GM19035 (cell line): ENCODE data around the gene ETV2.
"Not testable (repeated sequence)": the region's sequence is repeated elsewhere in the genome, so short reads cannot be mapped to it uniquely, and the experiment has no call there.

Experiments
- ATAC-seq: cut with Tn5 transposase; IDR thresholded peaks from one replicate; pipeline ENCODE4 v1.9.1; 2021; ENCODE audit not compliant: unreplicated experiment

Gene ETV2

GRCh38 chr19:35641515-35642151 lies at the start of gene ETV2:
Gene ETV2, plus strand, starts transcription at chr19:35641745. Its CDS starts 716 bp downstream, at chr19:35642461.
- ATAC-seq, result no peak

DNA sequence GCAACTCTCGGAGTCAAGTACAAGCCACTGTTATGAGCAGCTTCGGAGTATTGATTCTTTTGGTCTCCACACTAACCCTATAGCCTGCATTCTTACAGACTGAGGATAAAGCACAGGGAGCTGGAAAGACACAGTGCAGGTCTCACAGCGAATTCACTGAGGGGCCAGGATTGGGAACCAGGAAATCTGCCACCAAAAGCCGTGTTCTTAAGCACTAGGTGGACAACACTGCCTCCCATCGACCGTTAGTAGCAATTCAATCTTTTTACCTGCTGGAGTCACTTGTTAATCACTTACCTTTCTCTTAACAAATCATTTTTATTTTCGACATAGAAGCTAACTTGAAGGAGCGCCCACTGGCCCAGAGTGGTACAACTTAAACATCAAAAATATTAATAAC lies 49.3 kb upstream of the ETV2 start:
- ATAC-seq, result no peak

GRCh38 chr19:35595026-35595425 lies 46.5 kb upstream of the ETV2 start:
- not testable (repeated sequence) for ATAC-seq

DNA sequence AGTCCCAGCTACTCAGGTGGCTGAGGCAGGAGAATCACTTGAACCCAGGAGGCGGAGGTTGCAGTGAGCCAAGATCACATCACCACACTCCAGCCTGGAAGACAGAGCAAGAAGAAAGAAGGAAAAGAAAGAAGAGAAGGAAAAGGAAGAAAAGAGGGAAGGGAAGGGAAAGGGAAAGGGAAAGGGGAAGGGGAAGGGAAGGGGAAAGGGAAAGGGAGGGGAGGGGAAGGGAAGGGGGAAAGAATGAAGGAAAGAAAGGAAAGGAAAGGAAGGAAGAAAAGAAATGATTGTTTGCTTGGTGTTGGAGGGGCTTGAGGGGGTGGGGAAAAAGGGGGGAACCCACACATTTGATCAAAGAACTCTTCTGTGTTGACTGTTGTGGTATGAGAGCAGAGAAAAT lies 45.6 kb upstream of the ETV2 start:
- ATAC-seq, result no peak

GRCh38 chr19:35596366-35596999 lies 45.1 kb upstream of the ETV2 start:
- no peak for ATAC-seq

- ATAC-seq, result no peak
These were observed 39.6 kb upstream of the ETV2 start for GRCh38 chr19:35601971-35602370.

- ATAC-seq, result not testable (repeated sequence)
These were observed 37.1 kb upstream of the ETV2 start for GRCh38 chr19:35604436-35604835.

DNA sequence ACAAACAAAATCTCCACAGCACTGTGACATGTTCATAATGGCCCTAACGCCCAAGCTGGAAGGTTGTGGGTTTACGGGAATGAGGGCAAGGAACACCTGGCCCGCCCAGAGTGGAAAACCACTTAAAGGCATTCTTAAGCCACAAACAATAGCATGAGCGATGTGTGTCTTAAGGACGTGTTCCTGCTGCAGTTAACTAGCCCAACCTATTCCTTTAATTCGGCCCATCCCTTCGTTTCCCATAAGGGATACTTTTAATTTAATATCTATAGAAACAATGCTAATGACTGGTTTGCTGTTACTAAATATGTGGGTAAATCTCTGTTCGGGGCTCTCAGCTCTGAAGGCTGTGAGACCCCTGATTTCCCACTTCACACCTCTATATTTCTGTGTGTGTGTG lies 34.4 kb upstream of the ETV2 start:
- not testable (repeated sequence) for ATAC-seq

DNA sequence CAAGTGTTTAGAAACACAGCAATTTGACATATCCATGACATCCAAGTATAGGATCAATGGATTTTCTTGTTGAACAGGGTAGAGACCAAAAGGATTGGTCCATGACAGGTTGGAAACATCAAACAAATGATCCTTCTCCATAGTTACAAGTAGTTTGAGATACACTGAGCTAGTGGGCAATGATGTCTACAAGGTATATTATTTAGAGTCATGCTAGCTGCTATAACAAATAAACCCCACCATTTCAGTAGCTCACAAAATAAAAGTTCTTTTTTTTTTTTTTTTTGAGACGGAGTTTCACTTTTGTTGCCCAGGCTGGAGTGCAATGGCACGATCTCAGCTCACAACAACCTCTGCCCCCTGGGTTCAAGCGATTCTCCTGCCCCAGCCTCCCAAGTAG lies 33.9 kb upstream of the ETV2 start:
- no peak for ATAC-seq

DNA sequence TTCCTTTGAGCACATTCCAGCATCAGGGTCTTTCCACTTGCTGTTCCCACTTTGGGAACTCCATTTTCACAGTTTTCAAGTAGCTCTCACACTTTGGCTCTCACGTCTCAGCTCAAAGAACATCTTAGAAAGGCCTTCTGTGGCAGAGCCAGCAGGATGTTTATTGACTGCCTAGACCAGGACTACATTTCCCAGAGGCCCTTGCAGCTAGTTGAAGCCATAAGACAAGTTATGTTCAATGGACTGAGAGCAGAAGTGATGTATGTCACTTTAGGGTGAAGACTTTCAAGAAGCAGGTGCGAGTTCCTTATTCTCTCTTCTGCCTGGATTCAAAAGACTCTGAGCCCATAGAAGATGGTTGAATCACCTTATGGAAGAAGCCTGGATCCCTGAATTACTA lies 33.3 kb upstream of the ETV2 start:
- ATAC-seq, result no peak

DNA sequence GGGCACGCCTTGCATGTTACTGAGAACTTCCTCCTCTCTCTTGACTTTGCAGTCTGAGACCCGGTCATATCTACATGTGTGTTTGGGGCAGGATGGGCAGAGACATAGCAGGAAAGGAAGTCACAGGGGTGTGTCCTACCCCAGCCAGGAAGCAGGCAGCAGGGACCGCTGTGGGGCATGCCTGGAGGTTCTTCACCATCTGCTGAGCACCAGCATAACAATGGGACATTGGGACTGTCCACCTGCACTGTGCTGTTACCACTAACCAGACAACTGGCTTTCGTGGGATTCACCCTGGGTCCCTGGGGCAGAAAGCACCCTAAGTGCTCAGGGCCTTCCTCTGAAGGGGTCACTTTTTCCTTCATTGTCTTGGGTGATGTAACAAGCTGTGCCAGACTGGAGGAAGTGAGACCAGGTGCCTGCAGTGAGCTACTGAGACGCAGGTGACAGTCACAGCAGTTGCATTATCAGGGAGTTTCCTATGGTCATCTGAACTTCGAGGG lies 31.6 kb upstream of the ETV2 start:
- ATAC-seq, result no peak

DNA sequence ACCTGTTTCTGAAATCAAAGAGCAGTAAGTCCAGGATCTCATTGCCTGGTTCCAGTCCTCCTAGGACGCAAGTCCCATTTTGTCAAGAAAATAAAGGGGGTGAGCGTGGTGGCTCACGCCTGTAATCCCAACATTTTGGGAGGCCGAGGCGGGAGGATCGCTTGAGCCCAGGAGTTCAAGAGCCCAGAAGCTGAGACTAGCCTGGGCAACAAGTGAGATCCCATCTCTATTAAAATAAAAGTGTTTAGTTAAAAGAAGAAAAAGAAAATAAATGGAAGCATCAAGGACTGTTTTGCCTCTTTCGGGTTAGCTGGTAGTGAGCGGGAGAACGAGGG lies 29.4 kb upstream of the ETV2 start:
- no peak for ATAC-seq

- peak; percentile 74 for ATAC-seq
These were observed 28.8 kb upstream of the ETV2 start, which contains the start of gene HAUS5 for GRCh38 chr19:35612559-35613321. Gene HAUS5, plus strand, starts transcription at chr19:35612735. Its CDS starts 60 bp downstream, at chr19:35612795.

- no peak for ATAC-seq
These were observed 28.0 kb upstream of the ETV2 start for GRCh38 chr19:35613574-35613973.

DNA sequence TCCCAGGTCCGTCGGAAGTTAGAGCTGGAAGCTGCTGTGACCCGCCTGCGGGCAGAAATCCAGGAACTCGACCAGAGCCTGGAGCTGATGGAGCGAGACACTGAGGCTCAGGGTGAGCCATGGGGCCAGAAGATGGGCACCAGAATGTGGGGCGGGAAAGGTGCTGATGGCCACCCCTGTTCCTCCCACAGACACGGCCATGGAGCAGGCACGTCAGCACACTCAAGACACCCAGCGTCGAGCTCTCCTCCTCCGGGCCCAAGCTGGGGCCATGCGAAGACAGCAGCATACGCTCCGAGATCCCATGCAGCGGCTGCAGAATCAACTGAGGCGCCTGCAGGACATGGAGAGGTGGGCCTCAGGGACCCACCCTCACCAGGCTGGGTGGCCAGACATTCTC lies 26.5 kb upstream of the ETV2 start:
- ATAC-seq, result no peak

GRCh38 chr19:35618857-35619256 lies 22.7 kb upstream of the ETV2 start:
- ATAC-seq, result no peak

- no peak for ATAC-seq
These were observed 22.1 kb upstream of the ETV2 start for GRCh38 chr19:35619290-35619923.

GRCh38 chr19:35620001-35620400 lies 21.5 kb upstream of the ETV2 start:
- no peak for ATAC-seq

DNA sequence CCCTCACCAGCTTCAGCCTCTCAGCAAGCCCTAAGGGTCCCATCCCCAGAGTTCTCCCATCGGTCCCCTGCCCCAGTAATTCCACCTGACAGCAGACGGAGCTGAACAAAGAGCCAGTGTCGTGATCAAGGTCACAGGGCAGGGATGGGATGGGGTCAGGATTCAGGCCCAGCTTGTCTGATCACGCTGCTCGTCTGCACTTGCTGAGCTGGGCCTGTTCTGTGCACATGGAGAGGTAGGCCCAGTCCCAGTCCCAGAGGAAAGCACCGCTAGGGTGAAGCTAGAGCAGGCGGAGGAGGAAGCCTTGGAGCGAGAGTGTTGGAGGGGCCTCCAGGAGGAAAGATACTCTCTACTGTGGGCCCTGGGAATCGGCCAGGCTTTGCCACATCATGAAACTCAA lies 19.8 kb upstream of the ETV2 start:
- no peak for ATAC-seq

GRCh38 chr19:35622750-35623149 lies 18.8 kb upstream of the ETV2 start:
- ATAC-seq, result no peak

DNA sequence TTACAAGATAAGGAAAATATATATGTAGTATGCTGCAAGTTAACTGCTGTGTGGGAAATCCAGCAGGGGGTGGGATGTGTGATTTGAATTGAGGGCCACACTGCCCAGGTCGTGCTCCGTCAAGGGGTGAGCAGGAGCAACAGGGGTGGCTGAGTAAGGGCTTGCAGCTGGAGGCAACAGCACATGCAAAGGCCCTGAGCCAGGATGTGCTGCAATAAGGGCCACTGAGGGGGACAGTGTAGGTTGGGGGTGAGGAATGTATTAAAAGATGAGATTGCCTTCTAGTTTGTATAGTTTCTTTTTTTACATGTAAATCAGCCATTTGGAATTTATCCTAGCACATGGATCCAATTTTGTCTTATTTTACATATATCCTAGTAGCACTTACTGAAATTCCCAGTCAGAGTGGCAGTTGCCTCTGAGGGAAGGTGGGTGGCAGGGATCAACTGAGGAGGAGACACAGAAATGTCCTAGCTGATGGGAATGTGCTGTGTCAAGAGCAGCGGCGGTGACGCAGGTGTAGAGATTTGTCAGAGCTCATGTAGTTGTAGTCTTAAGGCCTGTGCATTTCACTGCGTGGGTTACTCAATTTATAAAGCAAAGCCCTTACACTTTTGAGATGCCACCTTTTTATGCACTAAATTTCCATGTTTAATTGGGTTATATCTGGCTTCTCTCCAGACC lies 18.1 kb upstream of the ETV2 start:
- ATAC-seq, result no peak
